Right lung (tissue), 5 donors: Measurements from ENCODE around the gene CHD6. TPM values are rescaled to one million over a fixed set of nuclear protein-coding genes. Genes with fewer than 3 reads are reported as not detected.

Experiments used
- DNase-seq, 2 donors: peaks; one replicate each; pipeline ENCODE4 v3.0.0-alpha.2; 2013
- polyA plus RNA-seq, 5 donors: library from polyadenylated mRNA; unstranded; fragments of 120-200 nt; gene quantifications; one replicate each; pipeline versions ENCODE4 v1.2.1 to v1.2.3, GENCODE V29; 2013; ENCODE audit warnings: inconsistent platforms in 1 of 5, low replicate concordance in 1 of 5; ENCODE audit not compliant: insufficient read length in 5 of 5, insufficient read depth in 1 of 5

Gene CHD6
- polyA plus RNA-seq, 5 donors, result 33.0 to 64.6 (median 57.5) TPM

- DNase-seq, result no peak
Observed at GRCh38 chr20:41470362-41471095, 147.6 kb downstream of the CHD6 start.

DNA sequence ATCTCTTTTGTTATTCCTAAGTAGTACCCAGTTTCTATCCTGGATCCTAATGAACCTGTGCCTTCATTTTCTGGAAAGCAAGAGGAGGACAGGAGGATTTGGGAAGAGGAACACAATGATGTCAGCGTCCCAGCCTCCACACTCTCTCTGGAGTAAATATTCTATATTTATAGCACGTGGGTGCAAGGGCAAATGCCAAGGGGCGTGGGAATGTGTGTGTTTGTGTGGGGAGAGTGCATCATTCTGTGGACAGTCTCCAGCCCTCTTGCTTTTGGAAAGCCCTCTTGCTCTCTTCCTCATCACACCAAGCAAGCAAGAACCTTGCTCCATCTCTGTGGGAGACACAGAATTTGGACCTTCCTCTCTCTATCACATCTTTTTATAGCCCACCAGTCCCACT is 148.3 kb downstream of the CHD6 start:
- DNase-seq, result no peak

DNA sequence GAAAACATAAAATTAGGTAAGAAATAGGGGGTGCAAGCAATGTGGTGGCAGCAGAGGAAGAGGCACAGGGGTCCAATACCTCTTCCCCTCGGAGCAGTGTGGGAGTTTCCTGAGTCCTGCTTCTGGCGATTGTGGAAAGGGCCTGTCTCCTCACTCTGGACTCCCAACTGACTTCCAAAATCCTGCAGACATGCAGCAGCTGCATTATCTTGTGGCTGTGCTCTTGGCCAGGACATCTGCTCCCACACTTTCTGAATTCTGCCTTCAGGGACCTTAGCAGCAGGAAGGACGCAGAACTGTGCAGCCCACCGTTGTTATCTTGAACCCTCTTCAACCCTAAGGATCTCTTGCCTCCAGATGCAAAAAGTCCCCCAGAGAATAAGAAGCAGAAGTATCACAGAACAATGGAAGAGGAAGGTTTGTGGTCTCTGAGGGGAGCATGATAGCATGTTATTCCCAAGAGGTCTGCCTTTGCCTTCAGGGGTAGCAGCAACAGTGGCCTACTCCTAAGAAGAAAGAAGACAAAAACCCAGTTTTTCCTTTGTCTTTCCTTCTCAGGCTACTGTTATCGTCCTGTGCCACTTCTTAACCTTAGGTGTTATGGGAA is 149.1 kb downstream of the CHD6 start:
- DNase-seq, result no peak

DNA sequence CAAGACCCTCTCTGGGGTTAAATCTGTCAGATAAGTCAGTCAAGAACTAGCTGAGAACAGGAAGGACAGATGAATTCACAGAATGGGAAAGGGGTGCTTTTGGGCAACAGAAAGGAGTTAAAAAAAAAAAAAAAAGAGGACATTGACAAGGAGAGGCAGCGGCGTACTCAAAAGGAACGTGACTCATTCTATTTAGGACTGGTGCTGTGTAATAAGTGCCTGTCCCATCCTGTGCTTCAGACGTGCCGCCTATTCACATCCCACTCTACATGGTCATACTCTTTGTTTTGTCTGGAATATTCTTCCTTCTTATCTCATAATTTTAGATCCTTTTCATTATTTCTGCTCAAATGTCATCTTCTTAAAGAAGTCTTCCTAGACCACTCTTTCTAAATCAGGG is 150.5 kb downstream of the CHD6 start:
- DNase-seq, result no peak

DNA sequence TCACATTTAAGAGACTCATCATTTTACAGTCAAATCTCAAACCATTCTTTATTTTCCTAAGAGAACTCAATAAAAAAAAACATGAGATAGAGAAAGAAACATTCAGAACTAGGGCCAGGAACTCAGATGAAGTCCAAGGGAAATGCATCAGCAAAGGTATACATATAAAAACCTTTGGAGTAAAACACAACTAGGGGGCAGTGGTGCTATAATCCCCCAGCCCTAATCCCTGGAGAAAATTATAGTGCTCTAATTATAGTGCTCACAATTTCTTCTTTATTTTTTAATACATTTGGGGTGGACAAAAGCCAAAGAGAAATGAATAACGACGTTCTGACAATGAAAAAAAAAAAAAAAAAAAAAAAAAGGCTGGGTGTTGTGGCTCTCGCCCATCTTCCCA is 151.0 kb downstream of the CHD6 start:
- no peak for DNase-seq

- DNase-seq, result no peak
Observed at GRCh38 chr20:41463567-41463966, 154.6 kb downstream of the CHD6 start.

- no peak for DNase-seq
Observed at GRCh38 chr20:41462372-41463161, 155.6 kb downstream of the CHD6 start.

GRCh38 chr20:41458761-41459160 is 159.4 kb downstream of the CHD6 start:
- DNase-seq, result no peak

- DNase-seq, result no peak
Observed at GRCh38 chr20:41457173-41457857, 160.9 kb downstream of the CHD6 start.

- DNase-seq, result no peak
Observed at GRCh38 chr20:41456351-41456750, 161.8 kb downstream of the CHD6 start.

DNA sequence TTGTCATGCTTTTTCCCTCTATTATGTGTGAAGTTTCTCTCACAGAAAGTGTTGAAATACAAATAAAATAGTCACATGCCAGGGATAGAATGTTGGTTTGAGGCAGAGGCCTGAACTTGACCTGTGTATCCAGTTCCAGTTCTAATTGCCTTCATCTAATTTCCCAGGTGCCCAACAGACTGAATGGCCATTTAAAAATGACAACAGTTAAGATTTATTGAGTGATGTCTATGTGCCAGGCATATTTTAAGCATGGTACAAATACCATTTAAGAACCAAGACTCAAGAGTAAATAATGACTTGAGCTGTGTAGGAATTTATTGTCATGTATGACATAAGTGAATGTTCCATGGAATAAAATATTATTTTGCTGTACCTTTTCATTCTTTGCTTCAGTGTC is 163.9 kb downstream of the CHD6 start:
- DNase-seq, result no peak

GRCh38 chr20:41453010-41453950 is 164.9 kb downstream of the CHD6 start:
- DNase-seq, result no peak

GRCh38 chr20:41452226-41452625 is 166.0 kb downstream of the CHD6 start:
- DNase-seq, result no peak

DNA sequence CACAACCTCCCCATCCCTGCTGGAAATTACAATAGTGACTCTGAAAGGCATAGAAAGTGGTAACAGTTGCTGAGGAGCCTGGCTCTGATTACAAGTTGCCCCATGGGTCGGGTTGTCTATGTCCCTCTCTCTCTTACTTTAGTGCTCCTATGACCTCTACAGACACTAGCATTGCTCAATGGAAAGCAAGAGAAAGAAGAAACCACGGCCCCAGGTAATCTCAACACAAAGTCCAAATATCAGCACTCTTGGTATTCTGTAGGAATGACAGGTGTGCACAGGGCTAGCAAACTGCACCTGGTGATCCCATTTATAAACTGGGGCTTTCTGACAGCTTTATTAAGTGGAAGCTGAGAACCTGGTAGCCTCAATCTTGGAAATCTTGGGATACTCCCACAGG is 171.2 kb downstream of the CHD6 start:
- DNase-seq, result no peak

DNA sequence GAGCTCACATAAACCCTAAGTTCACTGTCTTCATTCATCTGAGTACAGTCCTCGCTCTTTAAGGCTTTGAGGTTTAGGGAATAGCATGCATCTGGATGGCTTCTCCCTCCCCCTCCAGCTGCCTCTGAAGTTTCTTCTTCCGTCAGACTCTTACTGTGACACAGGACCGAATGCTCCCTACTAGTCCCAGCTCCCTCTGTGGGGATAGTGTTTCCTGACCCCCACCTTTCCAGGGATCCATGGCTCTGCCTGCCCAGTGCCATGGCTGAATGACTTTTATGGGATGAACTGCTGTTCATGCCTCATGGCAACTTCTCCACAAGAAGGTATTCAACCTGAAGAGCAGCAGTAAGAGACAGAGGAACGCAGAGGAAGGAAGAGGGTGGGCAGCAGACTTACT is 171.7 kb downstream of the CHD6 start:
- DNase-seq, result no peak

DNA sequence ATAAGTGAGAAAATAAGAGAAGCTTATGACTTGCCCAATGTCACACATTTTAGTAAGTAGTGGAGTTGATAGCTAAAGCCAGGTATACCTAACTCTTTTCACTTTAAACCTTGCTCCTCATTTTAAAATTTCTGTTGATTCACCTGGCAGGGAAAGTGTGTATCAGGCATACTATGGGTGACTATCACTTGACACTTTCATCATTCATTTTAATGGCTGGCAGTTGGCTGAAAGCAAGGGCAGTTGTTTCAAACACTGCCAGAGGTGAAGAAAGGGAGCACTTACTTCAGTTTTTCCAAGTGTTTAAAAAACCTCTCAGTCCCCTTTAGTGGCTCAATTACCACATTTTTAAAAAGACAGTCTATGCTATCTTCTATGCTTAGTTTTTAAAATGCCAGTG is 173.4 kb downstream of the CHD6 start:
- DNase-seq, result no peak

DNA sequence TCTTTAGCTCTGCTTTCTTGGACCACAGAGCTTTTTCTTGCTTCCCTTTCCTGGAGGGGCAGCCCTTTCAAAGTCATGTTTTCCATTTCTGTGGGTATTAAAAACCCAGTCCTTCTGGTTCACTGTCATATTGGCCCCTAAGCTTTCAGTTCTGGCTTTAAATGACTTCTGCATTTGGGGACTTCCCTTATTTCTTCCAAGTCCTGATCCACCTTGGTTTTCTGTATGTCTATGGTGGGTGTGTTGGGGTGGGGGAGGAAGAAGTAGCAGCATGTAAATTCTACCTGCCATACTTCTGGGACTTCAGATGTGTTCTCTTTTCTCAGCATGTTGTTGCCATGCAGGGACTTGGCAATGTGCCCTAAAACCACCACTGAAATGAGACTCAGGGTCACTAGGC is 174.5 kb downstream of the CHD6 start:
- DNase-seq, result no peak

DNA sequence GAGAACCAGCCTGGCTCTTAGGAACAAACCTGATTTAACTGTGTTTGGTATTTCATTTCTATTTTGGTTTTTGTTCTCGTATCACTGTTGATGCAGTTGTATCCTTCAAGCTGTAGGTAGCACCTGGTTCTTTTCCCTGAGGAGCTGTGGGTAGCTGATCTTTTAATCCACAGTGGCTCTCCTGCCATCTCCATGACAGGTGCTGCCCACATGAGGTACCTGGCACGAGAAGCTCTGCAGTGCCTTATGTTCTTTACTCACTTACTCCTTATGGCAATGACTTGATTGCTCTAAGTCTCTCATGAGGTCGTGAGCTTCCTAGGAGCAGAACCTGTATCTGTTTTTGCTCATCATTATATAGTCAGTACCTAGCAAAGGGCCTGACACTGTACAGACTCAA is 177.3 kb downstream of the CHD6 start:
- no peak for DNase-seq

DNA sequence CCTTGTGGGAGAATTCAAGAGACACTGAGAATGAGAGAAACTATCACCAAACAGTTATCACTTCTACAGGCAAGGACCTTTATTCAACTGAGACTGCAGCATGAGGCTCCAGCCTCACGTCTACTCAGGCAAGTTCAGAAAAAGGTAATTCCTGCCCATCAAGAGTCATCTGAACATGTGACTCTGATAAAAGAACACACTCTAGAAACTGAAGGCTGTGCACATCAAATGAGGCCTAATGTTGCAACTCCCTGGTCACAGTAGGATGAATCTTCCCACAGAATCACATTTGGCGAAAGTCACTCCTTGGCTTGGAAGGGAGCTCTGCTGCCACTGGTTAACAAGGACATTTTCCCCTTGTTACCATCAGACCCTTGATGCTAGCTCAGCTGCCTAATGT is 180.3 kb downstream of the CHD6 start:
- no peak for DNase-seq

DNA sequence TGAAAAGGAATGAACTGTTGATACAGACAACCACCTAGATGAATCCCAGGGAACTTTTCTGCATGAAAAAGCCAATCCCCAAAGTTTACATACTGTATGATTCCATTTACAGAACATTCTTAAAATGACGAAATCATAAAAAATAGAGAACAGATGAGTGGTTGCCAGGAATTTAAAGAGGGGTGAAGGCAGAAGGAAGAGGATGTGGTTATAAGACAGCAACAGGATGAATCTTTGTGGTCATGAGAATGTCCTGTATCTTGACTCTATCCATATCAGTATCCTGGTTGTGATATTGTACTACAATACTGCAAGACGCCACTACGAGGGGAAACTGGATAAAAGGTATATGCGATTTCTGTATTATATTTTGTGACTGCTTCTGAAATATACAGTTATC is 181.5 kb downstream of the CHD6 start:
- DNase-seq, result no peak

DNA sequence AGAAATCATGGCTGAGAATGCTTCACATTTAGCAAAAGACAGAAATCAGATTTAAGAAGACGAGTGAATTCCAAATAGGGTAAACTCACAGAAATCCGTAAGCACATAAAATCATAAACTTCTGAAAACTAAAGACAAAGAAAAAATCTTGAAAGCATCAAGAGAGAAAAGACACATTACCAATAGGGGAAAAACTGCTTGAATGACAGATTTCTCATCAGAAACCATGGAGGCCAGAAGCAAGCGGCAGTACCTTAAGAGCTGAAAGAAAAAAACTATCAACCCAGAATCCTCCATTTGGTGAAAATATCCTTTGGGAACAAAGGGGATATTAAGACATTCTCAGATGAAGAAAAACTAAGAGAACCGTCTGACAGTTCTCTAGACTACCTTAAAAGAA is 185.0 kb downstream of the CHD6 start:
- no peak for DNase-seq
